Sigmoid colon (tissue), 4 donors: ENCODE measurements around the gene TELO2.

Experiments
- EP300 ChIP-seq, 4 donors: sonication (generic); formaldehyde crosslinking; IDR thresholded peaks; one replicate each; pipeline ENCODE4 v1.6.1; 2017; ENCODE audit warnings: antibody characterized with exemption in 4 of 4
- POLR2A ChIP-seq, 2 donors: fragments of 450-650 bp; IDR thresholded peaks; one replicate each; pipeline ENCODE4 v1.6.1; 2016; ENCODE audit warnings: antibody characterized with exemption in 2 of 2, mild to moderate bottlenecking in 2 of 2, moderate library complexity in 2 of 2
- POLR2AphosphoS5 ChIP-seq, 4 donors: sonication (generic); formaldehyde crosslinking; IDR thresholded peaks; one replicate each; pipeline ENCODE4 v1.6.1; 2017; ENCODE audit warnings: antibody characterized with exemption in 4 of 4
- TF ChIP-seq, protein P1 (sequence below), 4 experiments: fragments of 450-650 bp in 3 of 4; fragments of 200-600 bp in 1 of 4; IDR thresholded peaks; one replicate each; pipeline ENCODE4 v1.5.1; 2016 to 2019; ENCODE audit warnings: antibody characterized with exemption in 4 of 4, mild to moderate bottlenecking in 3 of 4, moderate library complexity in 2 of 4

DNA sequence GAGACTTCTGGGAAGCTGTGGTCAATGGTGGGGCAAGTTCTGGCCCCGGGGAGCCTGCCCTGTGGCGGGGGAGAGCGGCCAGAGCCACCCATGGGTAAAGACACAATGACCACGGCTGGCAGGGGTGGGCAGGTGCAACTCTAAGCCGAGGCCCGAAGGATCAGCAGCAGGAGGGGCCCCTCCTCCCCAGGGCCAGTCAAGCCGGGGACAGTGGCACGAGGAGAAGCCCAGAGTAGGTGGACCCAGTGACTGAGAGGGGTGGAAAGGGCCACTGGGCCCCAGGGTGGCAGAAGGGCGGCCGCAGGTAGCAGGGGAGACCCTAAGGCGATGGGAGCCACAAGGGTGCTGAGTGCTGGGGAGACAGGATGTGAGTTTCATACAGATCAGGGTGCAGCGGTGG lies 58.0 kb downstream of the TELO2 start:
- TF ChIP-seq, protein P1, sequence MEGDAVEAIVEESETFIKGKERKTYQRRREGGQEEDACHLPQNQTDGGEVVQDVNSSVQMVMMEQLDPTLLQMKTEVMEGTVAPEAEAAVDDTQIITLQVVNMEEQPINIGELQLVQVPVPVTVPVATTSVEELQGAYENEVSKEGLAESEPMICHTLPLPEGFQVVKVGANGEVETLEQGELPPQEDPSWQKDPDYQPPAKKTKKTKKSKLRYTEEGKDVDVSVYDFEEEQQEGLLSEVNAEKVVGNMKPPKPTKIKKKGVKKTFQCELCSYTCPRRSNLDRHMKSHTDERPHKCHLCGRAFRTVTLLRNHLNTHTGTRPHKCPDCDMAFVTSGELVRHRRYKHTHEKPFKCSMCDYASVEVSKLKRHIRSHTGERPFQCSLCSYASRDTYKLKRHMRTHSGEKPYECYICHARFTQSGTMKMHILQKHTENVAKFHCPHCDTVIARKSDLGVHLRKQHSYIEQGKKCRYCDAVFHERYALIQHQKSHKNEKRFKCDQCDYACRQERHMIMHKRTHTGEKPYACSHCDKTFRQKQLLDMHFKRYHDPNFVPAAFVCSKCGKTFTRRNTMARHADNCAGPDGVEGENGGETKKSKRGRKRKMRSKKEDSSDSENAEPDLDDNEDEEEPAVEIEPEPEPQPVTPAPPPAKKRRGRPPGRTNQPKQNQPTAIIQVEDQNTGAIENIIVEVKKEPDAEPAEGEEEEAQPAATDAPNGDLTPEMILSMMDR (IDR thresholded peaks at IDR 0.05) = no peak
- no peak for TF ChIP-seq EP300 (IDR thresholded peaks at IDR 0.05)
- no peak for TF ChIP-seq POLR2A (IDR thresholded peaks at IDR 0.05)
- TF ChIP-seq POLR2AphosphoS5 (IDR thresholded peaks at IDR 0.05) = no peak
